Body of pancreas (tissue), 4 donors: ENCODE measurements around the gene PPTC7.
"Not testable (repeated sequence)": the region's sequence is repeated elsewhere in the genome, so short reads cannot be mapped to it uniquely, and the experiment has no call there.

Source experiments
- POLR2A ChIP-seq, 3 donors: fragments of 450-650 bp; IDR thresholded peaks; one replicate each; pipeline ENCODE4 v1.6.1; 2016; ENCODE audit warnings: antibody characterized with exemption in 3 of 3, mild to moderate bottlenecking in 2 of 3
- TF ChIP-seq, protein P1 (sequence below), 7 experiments: fragments of 450-650 bp in 4 of 7; fragments of 200-600 bp in 3 of 7; sonication (generic) in 3 of 7; IDR thresholded peaks; one replicate each; pipeline ENCODE4 v1.5.1; 2016 to 2019; ENCODE audit warnings: antibody characterized with exemption in 7 of 7

DNA sequence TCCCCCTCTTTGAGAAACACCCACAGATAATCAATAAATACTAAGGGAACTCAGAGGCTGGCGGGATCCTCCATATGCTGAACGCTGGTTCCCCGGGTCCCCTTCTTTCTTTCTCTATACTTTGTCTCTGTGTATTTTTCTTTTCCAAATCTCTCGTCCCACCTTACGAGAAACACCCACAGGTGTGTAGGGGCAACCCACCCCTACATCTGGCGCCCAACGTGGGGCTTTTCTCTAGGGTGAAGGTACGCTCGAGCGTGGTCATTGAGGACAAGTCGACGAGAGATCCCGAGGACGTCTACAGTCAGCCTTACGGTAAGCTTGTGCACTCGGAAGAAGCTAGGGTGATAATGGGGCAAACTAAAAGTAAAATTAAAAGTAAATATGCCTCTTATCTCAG is 12.3 kb downstream of the PPTC7 start:
- TF ChIP-seq, protein P1, sequence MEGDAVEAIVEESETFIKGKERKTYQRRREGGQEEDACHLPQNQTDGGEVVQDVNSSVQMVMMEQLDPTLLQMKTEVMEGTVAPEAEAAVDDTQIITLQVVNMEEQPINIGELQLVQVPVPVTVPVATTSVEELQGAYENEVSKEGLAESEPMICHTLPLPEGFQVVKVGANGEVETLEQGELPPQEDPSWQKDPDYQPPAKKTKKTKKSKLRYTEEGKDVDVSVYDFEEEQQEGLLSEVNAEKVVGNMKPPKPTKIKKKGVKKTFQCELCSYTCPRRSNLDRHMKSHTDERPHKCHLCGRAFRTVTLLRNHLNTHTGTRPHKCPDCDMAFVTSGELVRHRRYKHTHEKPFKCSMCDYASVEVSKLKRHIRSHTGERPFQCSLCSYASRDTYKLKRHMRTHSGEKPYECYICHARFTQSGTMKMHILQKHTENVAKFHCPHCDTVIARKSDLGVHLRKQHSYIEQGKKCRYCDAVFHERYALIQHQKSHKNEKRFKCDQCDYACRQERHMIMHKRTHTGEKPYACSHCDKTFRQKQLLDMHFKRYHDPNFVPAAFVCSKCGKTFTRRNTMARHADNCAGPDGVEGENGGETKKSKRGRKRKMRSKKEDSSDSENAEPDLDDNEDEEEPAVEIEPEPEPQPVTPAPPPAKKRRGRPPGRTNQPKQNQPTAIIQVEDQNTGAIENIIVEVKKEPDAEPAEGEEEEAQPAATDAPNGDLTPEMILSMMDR (IDR thresholded peaks at IDR 0.05) = not testable (repeated sequence)
- TF ChIP-seq POLR2A (IDR thresholded peaks at IDR 0.05) = not testable (repeated sequence)
